GM21381 (cell line): ENCODE data around the gene S100A14.

Experiments used
- ATAC-seq: cut with Tn5 transposase; IDR thresholded peaks from one replicate; pipeline ENCODE4 v1.9.1; 2021; ENCODE audit warnings: mild to moderate bottlenecking, moderate library complexity; ENCODE audit not compliant: unreplicated experiment

Gene S100A14

DNA sequence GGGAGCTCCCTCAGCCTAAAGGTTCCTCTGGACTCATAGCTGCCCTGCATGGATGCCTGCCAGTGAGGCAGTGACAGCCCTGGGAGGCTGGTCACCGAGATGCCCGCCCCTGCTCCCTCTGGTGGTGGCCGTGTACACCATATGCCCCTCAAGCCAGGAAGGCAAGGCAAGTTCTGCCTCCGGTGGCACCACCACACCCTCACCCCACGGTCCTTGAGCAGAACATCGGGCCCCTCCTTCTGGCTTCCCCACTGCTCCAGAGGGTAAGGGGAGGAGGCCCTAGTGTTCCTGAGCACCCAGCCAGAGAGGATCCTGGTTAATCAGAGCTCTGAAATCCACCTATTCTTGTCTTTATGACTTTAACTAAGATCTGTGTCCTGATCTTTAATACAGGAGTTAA, 1.5 kb upstream of the S100A14 start:
- ATAC-seq = peak; percentile 61

GRCh38 chr1:153616917-153617311, 789 bp upstream of the S100A14 start:
- ATAC-seq = no peak

GRCh38 chr1:153615406-153615805, 719 bp downstream of the S100A14 start:
- ATAC-seq = no peak

GRCh38 chr1:153614906-153615305, 1.2 kb downstream of the S100A14 start:
- ATAC-seq = no peak

- no peak for ATAC-seq
Observed at GRCh38 chr1:153614189-153614900, 1.8 kb downstream of the S100A14 start.

- ATAC-seq = no peak
Observed at GRCh38 chr1:153613406-153613805, 2.7 kb downstream of the S100A14 start.

DNA sequence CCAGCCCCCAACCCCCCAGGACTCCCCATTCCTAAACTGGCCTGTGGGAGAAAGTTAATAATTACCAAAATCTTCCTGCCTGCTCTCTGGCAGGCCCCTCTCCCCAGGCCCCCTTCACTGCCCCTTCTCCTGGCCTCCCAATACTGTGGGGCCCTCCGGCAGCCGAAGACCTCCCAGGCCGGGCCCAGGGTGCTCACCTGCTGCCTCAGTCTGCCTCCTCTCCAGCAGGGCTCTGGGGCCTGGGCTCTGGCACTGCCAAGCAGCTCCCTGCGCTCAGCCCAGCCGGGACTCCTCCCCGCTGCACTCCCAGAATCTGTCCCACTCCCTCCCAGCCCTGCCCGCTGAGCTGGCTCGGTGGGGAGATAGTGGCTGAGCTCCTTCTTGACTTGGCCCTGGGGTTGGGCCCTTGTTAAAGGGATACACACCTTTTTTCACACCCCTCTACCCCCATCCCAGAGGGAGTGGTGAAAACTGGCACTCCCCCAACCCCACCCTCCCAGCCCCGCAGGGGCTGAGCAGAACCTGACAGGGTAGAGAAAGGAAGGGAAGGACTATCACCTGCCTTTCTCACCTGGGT, 3.3 kb downstream of the S100A14 start, which contains the start of gene S100A16:
TSS of gene S100A16 (minus strand) at position 383 of the 577 bp plus-strand sequence. CDS start 4,986 bp downstream, outside the sequence.
- no peak for ATAC-seq

- no peak for ATAC-seq
Observed at GRCh38 chr1:153612111-153612754, 3.9 kb downstream of the S100A14 start.

- ATAC-seq = no peak
Observed at GRCh38 chr1:153611356-153611755, 4.8 kb downstream of the S100A14 start.

DNA sequence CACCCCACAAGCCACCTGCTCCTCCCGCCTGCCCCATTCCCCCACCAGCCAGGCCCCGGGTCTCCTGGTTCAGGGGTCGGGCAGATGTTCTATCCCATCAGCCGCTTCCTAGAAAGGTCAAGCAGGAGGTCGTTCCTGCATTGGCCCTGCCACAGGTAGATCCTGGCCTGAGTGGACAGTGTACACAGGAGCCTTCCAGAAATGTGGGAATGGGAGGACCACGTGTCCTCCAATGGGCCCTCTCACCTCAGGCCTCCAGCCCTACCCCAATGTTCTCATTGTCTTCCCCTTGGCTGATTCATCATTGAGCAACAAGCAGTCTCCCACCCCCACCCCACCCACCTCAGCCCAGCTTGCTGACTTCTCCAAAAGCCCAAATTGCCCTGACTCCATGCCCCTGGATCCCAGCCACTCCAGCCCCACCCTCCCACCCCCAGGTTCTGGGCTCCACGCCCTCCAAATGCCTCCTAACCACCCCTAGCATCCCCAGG, 5.3 kb downstream of the S100A14 start:
- no peak for ATAC-seq

DNA sequence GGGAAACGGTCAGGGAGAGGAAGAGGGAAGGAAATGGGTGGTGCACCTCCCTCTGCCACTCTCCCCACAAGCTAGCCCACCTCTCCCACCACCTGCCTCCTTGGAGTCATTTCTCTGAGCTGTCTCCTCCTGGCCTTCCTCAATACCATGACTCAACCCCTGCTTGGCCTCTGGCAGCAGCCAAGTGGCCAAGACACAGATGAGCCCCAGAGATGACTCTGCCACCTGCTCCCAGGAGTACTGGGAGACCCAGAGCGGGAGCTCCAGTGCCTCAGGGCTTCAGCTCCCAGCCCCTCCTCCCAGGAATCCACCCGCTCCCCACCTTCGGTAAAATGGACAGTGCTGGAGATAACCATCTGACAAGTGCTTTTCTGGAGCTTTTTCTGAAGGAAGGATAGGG, 5.8 kb downstream of the S100A14 start:
- ATAC-seq = no peak

DNA sequence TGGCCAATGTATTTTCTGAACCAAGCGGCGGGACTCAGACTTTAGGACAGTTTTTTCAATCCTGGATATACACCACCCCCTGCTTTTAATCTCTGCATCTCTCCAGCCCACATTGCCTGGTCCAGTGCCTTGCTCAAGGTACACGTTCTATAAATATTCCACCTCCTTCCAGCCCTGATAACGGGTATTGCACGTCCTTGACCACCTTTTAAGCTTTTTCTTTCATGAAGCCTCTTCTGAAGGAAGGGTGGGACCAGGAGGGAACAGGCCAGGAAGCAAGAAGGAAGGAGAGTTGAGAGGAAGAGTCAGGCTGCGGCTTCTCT, 6.6 kb downstream of the S100A14 start:
- no peak for ATAC-seq

GRCh38 chr1:153608742-153609584, 7.2 kb downstream of the S100A14 start:
- ATAC-seq = no peak

DNA sequence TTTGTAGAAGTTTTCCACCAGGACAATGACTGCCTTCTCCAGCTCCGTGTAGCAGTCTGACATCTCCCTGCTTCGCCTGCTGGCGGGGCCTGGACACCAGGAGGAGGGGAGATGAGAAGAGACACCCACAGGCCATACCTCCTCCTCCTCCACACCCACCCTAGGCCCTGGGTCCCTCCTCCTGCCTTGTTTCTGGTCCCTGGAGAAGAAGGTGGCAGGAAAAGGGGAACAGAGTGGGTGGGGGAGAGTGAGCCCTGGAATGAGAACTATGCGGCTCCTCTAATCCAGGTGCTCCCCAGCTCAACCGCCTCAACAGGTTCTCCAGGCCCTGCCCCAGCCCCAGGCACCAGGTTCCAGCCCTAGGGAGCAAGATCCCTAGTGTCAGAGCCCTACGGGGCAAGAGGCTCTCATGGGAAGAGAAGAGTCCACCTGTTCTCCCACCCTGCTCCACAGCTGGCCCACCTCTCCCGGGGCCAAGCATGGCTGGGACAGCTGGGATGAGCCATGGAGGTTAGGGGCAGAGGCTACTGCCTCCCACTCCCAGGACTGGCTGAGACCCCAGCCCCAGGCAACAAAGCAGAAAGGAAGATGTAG, 7.9 kb downstream of the S100A14 start:
- ATAC-seq = no peak

DNA sequence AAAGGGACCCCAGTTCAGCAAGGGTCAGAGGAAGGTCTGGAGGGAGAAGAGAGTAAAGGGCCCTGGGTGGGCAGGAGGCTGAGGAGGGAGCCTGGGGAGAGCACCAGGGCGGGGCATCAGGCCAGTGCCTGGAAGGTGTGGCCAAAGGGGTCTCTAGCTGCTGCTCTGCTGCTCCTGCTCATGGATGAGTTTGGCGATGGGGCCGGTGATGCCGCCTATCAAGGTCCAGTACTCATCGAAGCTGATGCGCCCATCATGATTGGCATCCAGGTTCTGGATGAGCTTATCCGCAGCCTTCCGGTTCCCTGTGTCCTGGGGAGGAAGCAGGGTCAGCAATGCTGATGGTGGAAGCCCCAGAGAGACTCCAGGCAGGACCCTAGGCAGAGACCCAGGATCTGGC, 8.7 kb downstream of the S100A14 start:
- no peak for ATAC-seq

- no peak for ATAC-seq
Observed at GRCh38 chr1:153606194-153606593, 9.9 kb downstream of the S100A14 start.

DNA sequence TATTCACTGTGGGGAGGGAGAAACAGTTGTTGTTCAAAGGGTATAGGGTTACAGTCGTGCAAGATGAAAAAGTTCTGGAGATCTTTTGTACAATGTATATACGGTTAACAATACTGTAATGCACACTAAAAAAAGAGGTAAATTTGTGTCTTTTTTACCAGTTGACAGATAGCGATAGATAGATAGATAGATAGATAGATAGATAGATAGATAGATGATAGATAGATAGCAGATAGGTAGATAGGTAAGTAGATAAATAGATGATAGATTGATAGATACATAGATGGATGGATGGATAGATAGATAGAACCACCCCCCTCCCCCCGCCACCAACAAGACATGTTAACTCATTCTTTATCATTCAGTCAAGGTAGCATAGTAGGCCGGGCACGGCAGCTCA, 13.4 kb downstream of the S100A14 start:
- no peak for ATAC-seq

DNA sequence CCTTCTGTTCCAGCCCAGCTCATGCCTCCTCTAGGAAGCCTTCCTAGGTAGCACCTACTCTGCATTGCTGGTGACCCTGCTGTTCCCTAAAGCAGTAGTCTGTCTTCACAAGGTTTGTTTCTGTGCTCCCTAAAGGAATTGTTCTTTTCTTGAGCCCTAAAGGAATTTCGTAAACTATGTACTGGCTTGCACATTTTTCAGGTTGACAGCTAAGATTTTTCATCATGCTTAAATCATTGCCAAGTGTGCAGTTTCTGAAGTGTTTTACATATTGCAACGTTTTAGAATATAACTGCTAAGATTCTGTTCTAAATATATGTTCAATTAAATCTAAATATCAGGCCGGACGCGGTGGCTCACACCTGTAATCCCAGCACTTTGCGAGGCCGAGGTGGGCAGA, 16.3 kb downstream of the S100A14 start:
- ATAC-seq = no peak

DNA sequence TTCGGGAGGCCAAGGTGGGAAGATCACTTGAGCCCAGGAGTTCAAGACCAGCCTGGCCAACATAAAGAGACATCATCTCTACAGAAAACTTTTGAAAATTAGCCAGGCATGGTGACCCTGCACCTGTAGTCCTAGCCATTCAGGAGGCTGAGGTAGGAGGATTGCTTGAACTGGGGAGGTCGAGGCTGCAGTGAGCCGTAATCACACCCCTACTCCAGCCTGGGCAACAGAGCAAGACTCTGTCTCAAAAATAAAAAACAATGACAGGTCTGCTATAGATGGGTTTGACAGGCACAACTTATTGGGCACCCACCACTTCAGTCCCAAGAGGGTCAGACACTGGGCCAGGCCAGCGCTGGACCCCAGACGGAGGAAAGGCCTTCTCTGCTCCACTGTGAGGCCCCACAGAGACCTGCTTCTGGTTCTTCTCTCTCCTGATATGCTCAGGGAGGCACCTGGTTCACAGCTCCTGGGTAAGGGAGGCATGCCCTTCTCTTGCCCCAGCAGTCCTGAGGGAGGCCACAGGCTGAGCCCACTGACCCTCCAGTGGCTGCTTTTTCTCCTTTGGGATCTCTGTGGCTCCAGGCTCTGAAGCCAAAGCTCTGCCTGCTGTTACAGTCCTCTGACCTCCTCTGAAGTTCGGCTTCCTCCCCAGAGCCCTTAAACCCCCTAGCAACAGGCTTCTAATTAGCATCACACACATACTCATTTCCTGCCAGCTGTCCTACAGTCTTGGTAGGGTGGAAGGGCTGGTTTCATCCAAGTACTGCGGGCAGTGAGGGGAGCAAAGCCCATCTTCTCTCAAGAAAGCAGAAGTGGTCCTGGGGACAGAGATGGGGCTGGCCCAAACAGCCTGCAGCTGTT, 17.6 kb downstream of the S100A14 start:
- ATAC-seq = peak; percentile 96

GRCh38 chr1:153597206-153597605, 18.9 kb downstream of the S100A14 start:
- no peak for ATAC-seq
